Fibroblast of lung (primary cell): ENCODE measurements around the gene MPP2. TPM values are rescaled to one million over a fixed set of nuclear protein-coding genes. Genes with fewer than 3 reads are reported as not detected.

Experiments
- DNase-seq, 2 donors: peaks; one replicate each; pipeline versions ENCODE4 v3.0.0 to v3.0.0-alpha.2; 2010; ENCODE audit warnings: low read depth in 2 of 2
- H2AFZ ChIP-seq: 2 replicates; pipeline ENCODE4 v1.5.1; 2012; ENCODE audit warnings: low read length, control low read depth, inconsistent platforms
- H3K27ac ChIP-seq: 2 replicates; pipeline ENCODE4 v1.5.1; 2011; ENCODE audit warnings: low read length, control low read depth; ENCODE audit not compliant: insufficient read depth
- H3K27me3 ChIP-seq: 2 replicates; pipeline ENCODE4 v1.5.1; 2011; ENCODE audit warnings: mild to moderate bottlenecking, low read length; ENCODE audit not compliant: control insufficient read depth, insufficient read depth
- H3K36me3 ChIP-seq: 2 replicates; pipeline ENCODE4 v1.5.1; 2011; ENCODE audit warnings: low read length; ENCODE audit not compliant: control insufficient read depth, insufficient read depth
- H3K4me1 ChIP-seq: 2 replicates; pipeline ENCODE4 v1.5.1; 2011; ENCODE audit warnings: low read length; ENCODE audit not compliant: control insufficient read depth, insufficient read depth; ENCODE audit errors: extremely low read depth
- H3K4me2 ChIP-seq: 2 replicates; pipeline ENCODE4 v1.5.1; 2011; ENCODE audit warnings: low read length, control low read depth; ENCODE audit not compliant: insufficient read depth; ENCODE audit errors: extremely low read depth
- H3K4me3 ChIP-seq, 4 experiments: fragments of 200-600 bp in 1 of 4; sonication (generic) in 1 of 4; replicated peaks in 1 of 4; 2 replicates each; pipeline ENCODE4 v1.5.1; 2011 to 2016; ENCODE audit warnings: low read length in 4 of 4, low read depth in 3 of 4, mild to moderate bottlenecking in 3 of 4, control low read depth in 2 of 4, inconsistent platforms in 1 of 4, mixed read lengths in 1 of 4; ENCODE audit not compliant: insufficient read depth in 1 of 4; ENCODE audit errors: control extremely low read depth in 1 of 4
- H3K79me2 ChIP-seq: 2 replicates; pipeline ENCODE4 v1.5.1; 2012; ENCODE audit warnings: mild to moderate bottlenecking, low read length, inconsistent platforms; ENCODE audit not compliant: control insufficient read depth, insufficient read depth
- H3K9ac ChIP-seq: 2 replicates; pipeline ENCODE4 v1.5.1; 2011; ENCODE audit warnings: mild to moderate bottlenecking, low read length, control low read depth; ENCODE audit not compliant: insufficient read depth
- H3K9me3 ChIP-seq: 2 replicates; pipeline ENCODE4 v1.5.1; 2012; ENCODE audit warnings: low read depth, low read length; ENCODE audit not compliant: control insufficient read depth, insufficient read depth
- H4K20me1 ChIP-seq: 2 replicates; pipeline ENCODE4 v1.5.1; 2011; ENCODE audit warnings: low read length; ENCODE audit not compliant: control insufficient read depth, insufficient read depth; ENCODE audit errors: extremely low read depth
- CTCF ChIP-seq, 2 donors: IDR thresholded peaks in 1 of 2; conservative IDR thresholded peaks in 1 of 2; 1 replicate in 1 of 2; 2 replicates in 1 of 2; pipeline ENCODE4 v1.5.1; 2011 to 2012; ENCODE audit warnings: low read length in 2 of 2, control low read depth in 1 of 2, inconsistent platforms in 1 of 2, low read depth in 1 of 2, mild to moderate bottlenecking in 1 of 2
- EZH2 ChIP-seq: IDR thresholded peaks from 2 replicates; pipeline ENCODE4 v1.5.1; 2012; ENCODE audit warnings: low read length, control low read depth, mild to moderate bottlenecking; ENCODE audit errors: missing control alignments
- polyA plus RNA-seq, 2 donors: library from polyadenylated mRNA; depleted of rRNA in 1 of 2; stranded (reverse) in 1 of 2; unstranded in 1 of 2; fragments of >200 nt; gene quantifications; 2 replicates each; pipeline ENCODE4 v1.2.1, GENCODE V29; 2011 to 2012; ENCODE audit warnings: missing spikeins in 1 of 2
- total RNA-seq: library from RNA; depleted of rRNA; stranded (reverse); fragments of >200 nt; gene quantifications from 2 replicates; pipeline ENCODE4 v1.2.1, GENCODE V29; 2014

Gene MPP2
- total and polyA plus RNA-seq, 2 donors (not counting 1 experiment from before 2014, with no cell fraction given): 1.2 to 2.1 TPM

GRCh38 chr17:43912635-43913304, 5.4 kb upstream of the MPP2 start:
- no peaks in the 10 kb centered on the region for H3K4me1 ChIP-seq
- no peak overlapping the region for H3K4me2 ChIP-seq
- H4K20me1 ChIP-seq: no peaks in the 10 kb centered on the region
- no peaks in the 10 kb centered on the region for H3K9me3 ChIP-seq
- TF ChIP-seq EZH2: no peak
- TF ChIP-seq CTCF (conservative IDR thresholded peaks at IDR 0.05 in 1 of 2, IDR thresholded peaks at IDR 0.05 in 1 of 2; ENCODE audit: low read depth in 1 of 2, low read length in 2 of 2): no peak
- H3K36me3 ChIP-seq: no peaks in the 10 kb centered on the region
- no peak overlapping the region for H3K27ac ChIP-seq
- H3K4me3 ChIP-seq: no peak overlapping the region
- H3K27me3 ChIP-seq: peaks cover 24% of the 10 kb centered on the region
- no peak overlapping the region for H3K9ac ChIP-seq
- no peak for DNase-seq
- no peaks in the 10 kb centered on the region for H3K79me2 ChIP-seq
- no peak overlapping the region for H2AFZ ChIP-seq

GRCh38 chr17:43911904-43912303, 4.6 kb upstream of the MPP2 start:
- no peaks in the 10 kb centered on the region for H3K4me1 ChIP-seq
- no peak overlapping the region for H2AFZ ChIP-seq
- no peak for DNase-seq
- H3K27me3 ChIP-seq: peaks cover 18% of the 10 kb centered on the region
- H3K9me3 ChIP-seq: no peaks in the 10 kb centered on the region
- H3K9ac ChIP-seq: no peak overlapping the region
- no peaks in the 10 kb centered on the region for H3K79me2 ChIP-seq
- no peak overlapping the region for H3K27ac ChIP-seq
- no peak for TF ChIP-seq EZH2
- TF ChIP-seq CTCF (conservative IDR thresholded peaks at IDR 0.05 in 1 of 2, IDR thresholded peaks at IDR 0.05 in 1 of 2; ENCODE audit: low read depth in 1 of 2, low read length in 2 of 2): no peak
- H4K20me1 ChIP-seq: no peaks in the 10 kb centered on the region
- H3K4me2 ChIP-seq: no peak overlapping the region
- no peaks in the 10 kb centered on the region for H3K36me3 ChIP-seq
- no peak overlapping the region for H3K4me3 ChIP-seq

GRCh38 chr17:43909537-43910231, 2.3 kb upstream of the MPP2 start:
- Histone ChIP-seq H3K27me3 (peaks cover 15% of the 10 kb centered on the region), H3K4me1 (peaks cover 7% of the 10 kb centered on the region), H2AFZ (no peak overlapping the region), H3K4me2 (no peak overlapping the region), H3K36me3 (no peaks in the 10 kb centered on the region), H3K27ac (no peak overlapping the region), H3K9me3 (no peaks in the 10 kb centered on the region), H3K9ac (no peak overlapping the region), H3K4me3 (no peak overlapping the region), H4K20me1 (no peaks in the 10 kb centered on the region), H3K79me2 (no peaks in the 10 kb centered on the region)
- TF ChIP-seq EZH2 (no peak), CTCF (conservative IDR thresholded peaks at IDR 0.05 in 1 of 2, IDR thresholded peaks at IDR 0.05 in 1 of 2; ENCODE audit: low read depth in 1 of 2, low read length in 2 of 2) (no peak)
- DNase-seq: no peak
